WTC11 (cell line): ENCODE results near the gene KIF5C. TPM values are rescaled to one million over a fixed set of nuclear protein-coding genes. Genes with fewer than 3 reads are reported as not detected.
A peak's percentile ranks its signal among the peaks of the same experiment; 100 is the strongest.

Experiments
- ATAC-seq: fragments of 200-7000 bp; cut with Tn5 transposase; 2 replicates; pipeline ENCODE4 v1.10.0; 2021; ENCODE audit warnings: mild to moderate bottlenecking, moderate library complexity
- CTCF ChIA-PET: fragments of 300-600 bp; sonication (Branson Sonifier 250); formaldehyde crosslinking; loops from one replicate; lab custom pipeline; 2021; ENCODE audit warnings: antibody characterized with exemption; lab: Charles Lee
- POLR2A ChIA-PET: fragments of 350-600 bp; sonication (Branson Sonifier 250); formaldehyde crosslinking; loops from one replicate; lab custom pipeline; 2021; ENCODE audit warnings: antibody characterized with exemption; lab: Charles Lee
- DNase-seq: peaks from one replicate; pipeline ENCODE4 v3.0.0; 2021; ENCODE audit warnings: low spot score
- H3K27ac Mint-ChIP-seq: 2 replicates; pipeline ENCODE4 v1.8.0; 2021; ENCODE audit warnings: mixed read lengths
- H3K27me3 Mint-ChIP-seq: 2 replicates; pipeline ENCODE4 v1.8.0; 2021; ENCODE audit warnings: low read depth, mild to moderate bottlenecking, moderate library complexity, mixed read lengths
- H3K36me3 Mint-ChIP-seq: 2 replicates; pipeline ENCODE4 v1.8.0; 2021; ENCODE audit warnings: mixed read lengths
- H3K4me1 Mint-ChIP-seq: 2 replicates; pipeline ENCODE4 v1.8.0; 2022; ENCODE audit warnings: mixed read lengths
- H3K4me3 Mint-ChIP-seq: 2 replicates; pipeline ENCODE4 v1.8.0; 2021; ENCODE audit warnings: mild to moderate bottlenecking, moderate library complexity, mixed read lengths
- H3K9me3 Mint-ChIP-seq: 2 replicates; pipeline ENCODE4 v1.8.0; 2021; ENCODE audit warnings: mixed read lengths
- ATF1 ChIP-seq: sonication (generic); formaldehyde crosslinking; IDR thresholded peaks from 2 replicates; pipeline ENCODE4 v1.8.1; 2023; ENCODE audit warnings: mild to moderate bottlenecking, moderate library complexity, missing genetic modification reagents
- CDX4 ChIP-seq: fragments of 250-450 bp; sonication (Bioruptor Pico); IDR thresholded peaks from 2 replicates; pipeline ENCODE4 v1.9.0; 2021; ENCODE audit warnings: moderate library complexity, mild to moderate bottlenecking, inconsistent platforms, borderline replicate concordance
- CREM ChIP-seq: sonication (generic); formaldehyde crosslinking; IDR thresholded peaks from 2 replicates; pipeline ENCODE4 v1.8.1; 2022; ENCODE audit warnings: mild to moderate bottlenecking, missing genetic modification reagents, moderate library complexity
- ELF4 ChIP-seq: sonication (generic); formaldehyde crosslinking; IDR thresholded peaks from 2 replicates; pipeline ENCODE4 v1.8.1; 2022; ENCODE audit warnings: low read depth, mild to moderate bottlenecking, moderate library complexity, missing genetic modification reagents
- MLX ChIP-seq: sonication (generic); formaldehyde crosslinking; IDR thresholded peaks from 2 replicates; pipeline ENCODE4 v1.8.1; 2023; ENCODE audit warnings: mild to moderate bottlenecking, missing genetic modification reagents, moderate library complexity
- RELA ChIP-seq: sonication (generic); formaldehyde crosslinking; IDR thresholded peaks from 2 replicates; pipeline ENCODE4 v1.8.1; 2022; ENCODE audit warnings: missing genetic modification reagents, mild to moderate bottlenecking, borderline replicate concordance
- ZNF232 ChIP-seq: sonication (generic); formaldehyde crosslinking; IDR thresholded peaks from 2 replicates; pipeline ENCODE4 v1.8.0; 2022; ENCODE audit warnings: mild to moderate bottlenecking, missing genetic modification reagents
- total RNA-seq: library from RNA; stranded (reverse); gene quantifications from 3 replicates; pipeline ENCODE4 v1.2.3, GENCODE V29; 2021
- TF ChIP-seq, protein P1 (sequence below): fragments of 250-450 bp; sonication (Bioruptor Pico); IDR thresholded peaks from 2 replicates; pipeline ENCODE4 v1.9.0; 2021; ENCODE audit warnings: mild to moderate bottlenecking
- TF ChIP-seq, protein P2 (sequence below): sonication (generic); formaldehyde crosslinking; IDR thresholded peaks from 2 replicates; pipeline ENCODE4 v1.8.1; 2023; ENCODE audit warnings: mild to moderate bottlenecking, missing genetic modification reagents, borderline replicate concordance
- TF ChIP-seq, protein P3 (sequence below): sonication (generic); formaldehyde crosslinking; conservative IDR thresholded peaks from 2 replicates; pipeline ENCODE4 v1.8.1; 2022; ENCODE audit warnings: mild to moderate bottlenecking, missing genetic modification reagents

The KIF5C gene
- total RNA-seq, 1 experiment from 2014 or later = 73.5 TPM

- Mint-ChIP-seq H3K4me3 (no peak overlapping the region), H3K9me3 (peaks cover 5% of the 10 kb centered on the region; the same call in 1 of the 2 replicates), H3K36me3 (no peaks in the 10 kb centered on the region), H3K27ac (no peak overlapping the region), H3K27me3 (no peaks in the 10 kb centered on the region), H3K4me1 (peaks cover 16% of the 10 kb centered on the region)
- POLR2A ChIA-PET = no interaction called here
- DNase-seq = no peak
- TF ChIP-seq, protein P1, sequence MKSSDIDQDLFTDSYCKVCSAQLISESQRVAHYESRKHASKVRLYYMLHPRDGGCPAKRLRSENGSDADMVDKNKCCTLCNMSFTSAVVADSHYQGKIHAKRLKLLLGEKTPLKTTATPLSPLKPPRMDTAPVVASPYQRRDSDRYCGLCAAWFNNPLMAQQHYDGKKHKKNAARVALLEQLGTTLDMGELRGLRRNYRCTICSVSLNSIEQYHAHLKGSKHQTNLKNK (CRISPR knock-in tag) = no peak
- 0 out of 2 replicates have a peak, but pooled peaks have one; percentile 34 for TF ChIP-seq CDX4 (CRISPR knock-in tag)
- TF ChIP-seq, protein P2, sequence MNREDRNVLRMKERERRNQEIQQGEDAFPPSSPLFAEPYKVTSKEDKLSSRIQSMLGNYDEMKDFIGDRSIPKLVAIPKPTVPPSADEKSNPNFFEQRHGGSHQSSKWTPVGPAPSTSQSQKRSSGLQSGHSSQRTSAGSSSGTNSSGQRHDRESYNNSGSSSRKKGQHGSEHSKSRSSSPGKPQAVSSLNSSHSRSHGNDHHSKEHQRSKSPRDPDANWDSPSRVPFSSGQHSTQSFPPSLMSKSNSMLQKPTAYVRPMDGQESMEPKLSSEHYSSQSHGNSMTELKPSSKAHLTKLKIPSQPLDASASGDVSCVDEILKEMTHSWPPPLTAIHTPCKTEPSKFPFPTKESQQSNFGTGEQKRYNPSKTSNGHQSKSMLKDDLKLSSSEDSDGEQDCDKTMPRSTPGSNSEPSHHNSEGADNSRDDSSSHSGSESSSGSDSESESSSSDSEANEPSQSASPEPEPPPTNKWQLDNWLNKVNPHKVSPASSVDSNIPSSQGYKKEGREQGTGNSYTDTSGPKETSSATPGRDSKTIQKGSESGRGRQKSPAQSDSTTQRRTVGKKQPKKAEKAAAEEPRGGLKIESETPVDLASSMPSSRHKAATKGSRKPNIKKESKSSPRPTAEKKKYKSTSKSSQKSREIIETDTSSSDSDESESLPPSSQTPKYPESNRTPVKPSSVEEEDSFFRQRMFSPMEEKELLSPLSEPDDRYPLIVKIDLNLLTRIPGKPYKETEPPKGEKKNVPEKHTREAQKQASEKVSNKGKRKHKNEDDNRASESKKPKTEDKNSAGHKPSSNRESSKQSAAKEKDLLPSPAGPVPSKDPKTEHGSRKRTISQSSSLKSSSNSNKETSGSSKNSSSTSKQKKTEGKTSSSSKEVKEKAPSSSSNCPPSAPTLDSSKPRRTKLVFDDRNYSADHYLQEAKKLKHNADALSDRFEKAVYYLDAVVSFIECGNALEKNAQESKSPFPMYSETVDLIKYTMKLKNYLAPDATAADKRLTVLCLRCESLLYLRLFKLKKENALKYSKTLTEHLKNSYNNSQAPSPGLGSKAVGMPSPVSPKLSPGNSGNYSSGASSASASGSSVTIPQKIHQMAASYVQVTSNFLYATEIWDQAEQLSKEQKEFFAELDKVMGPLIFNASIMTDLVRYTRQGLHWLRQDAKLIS (CRISPR knock-in tag) = no peak
- no peak for ATAC-seq
- CTCF ChIA-PET = interaction anchor here (1.5 kb wide), 1 partner anchor 47 kb away, joined by 4 read pairs; no protein-coding TSS in a partner anchor
These were observed 189.4 kb downstream of the KIF5C start for GRCh38 chr2:149064365-149064841.

DNA sequence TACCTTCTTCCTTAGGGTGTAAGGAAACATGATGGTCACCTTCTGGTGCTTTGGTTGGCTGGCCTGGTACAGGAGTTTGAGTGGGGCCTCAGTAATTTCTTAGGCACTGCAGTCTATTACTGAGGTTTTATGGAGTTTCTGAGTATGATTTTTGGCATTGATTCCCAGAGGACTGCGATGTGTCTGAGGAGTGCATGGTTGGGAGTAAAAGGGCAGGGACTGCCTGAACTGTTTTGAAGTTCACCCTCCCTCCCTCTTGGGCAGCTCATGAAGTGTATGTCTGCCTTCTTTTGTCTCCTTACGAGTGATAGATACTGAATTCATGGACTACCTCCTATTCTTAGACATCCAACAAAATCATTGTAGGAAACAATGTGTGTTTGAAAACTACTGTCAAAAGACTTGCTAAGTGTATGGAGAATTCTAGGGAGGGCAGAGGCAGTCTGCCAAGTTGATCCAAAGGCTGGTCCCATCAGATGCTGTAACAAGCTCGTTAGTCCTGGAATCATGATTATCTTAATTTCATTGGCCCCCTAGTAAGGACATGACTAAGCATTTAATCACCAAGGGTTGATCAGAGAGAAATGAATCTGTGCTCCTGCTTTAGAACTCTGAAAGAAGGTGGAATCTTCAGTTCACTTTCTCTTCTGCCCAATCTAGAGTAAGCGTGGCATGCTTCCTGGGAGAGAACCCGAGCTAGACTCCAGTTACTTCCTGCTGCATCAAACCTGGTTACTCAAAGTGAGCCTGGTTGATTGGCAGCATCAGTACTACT lies 190.0 kb downstream of the KIF5C start:
- ChIA-PET CTCF (interaction anchor here (1.0 to 1.5 kb wide), 2 partner anchors 24 to 48 kb away, joined by 3 to 4 read pairs; no protein-coding TSS in a partner anchor), POLR2A (no interaction called here)
- no peak overlapping the region for H3K4me3 Mint-ChIP-seq
- H3K9me3 Mint-ChIP-seq = peaks cover 5% of the 10 kb centered on the region; the same call in 1 of the 2 replicates
- H3K27me3 Mint-ChIP-seq = no peaks in the 10 kb centered on the region
- no peak for ATAC-seq
- no peak overlapping the region for H3K27ac Mint-ChIP-seq
- H3K4me1 Mint-ChIP-seq = peaks cover 13% of the 10 kb centered on the region
- no peaks in the 10 kb centered on the region for H3K36me3 Mint-ChIP-seq
- TF ChIP-seq ATF1 (CRISPR knock-in tag) = no peak
- TF ChIP-seq MLX = no peak
- no peak for TF ChIP-seq RELA
- TF ChIP-seq ZNF232 (CRISPR knock-in tag) = no peak
- TF ChIP-seq ELF4 (CRISPR knock-in tag) = no peak
- no peak for TF ChIP-seq CREM
- TF ChIP-seq, all 79 proteins: peak for 0
- no peak for DNase-seq

DNA sequence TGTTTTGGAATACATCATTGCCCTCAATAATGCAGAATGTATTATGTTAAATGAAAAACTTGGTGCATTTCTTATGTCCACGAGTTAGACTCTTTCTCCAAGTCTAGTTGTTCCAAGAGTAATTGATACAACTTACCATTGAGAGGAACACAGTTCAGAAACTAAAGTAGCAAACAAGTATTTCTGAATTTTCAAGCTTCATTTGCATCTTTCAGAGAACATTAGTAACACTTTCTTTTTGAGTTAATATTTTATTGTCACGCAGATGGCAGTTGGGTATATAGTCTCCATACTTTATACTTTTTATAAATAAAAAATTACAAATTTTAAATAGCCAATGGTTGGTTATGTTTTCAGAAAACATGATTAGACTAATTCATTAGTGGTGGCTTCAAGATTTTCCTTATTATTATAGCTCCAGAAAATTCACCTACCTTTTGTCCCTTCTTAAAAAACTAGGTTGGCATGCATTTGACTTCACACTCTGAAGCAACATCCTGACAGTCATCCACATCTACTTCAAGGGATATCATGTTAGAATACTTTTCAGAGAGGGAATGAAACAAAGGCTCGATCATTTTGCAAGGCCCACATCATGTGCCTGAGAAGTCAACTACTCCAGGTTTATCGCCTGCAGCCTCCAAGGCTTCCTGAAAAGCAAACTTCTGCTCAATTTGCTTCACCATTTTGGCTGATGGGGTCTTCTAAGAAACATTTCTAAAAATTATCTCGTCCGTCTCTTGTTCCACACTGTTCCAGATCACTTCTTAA lies 193.4 kb downstream of the KIF5C start:
- Mint-ChIP-seq H3K9me3 (peaks cover 5% of the 10 kb centered on the region; the same call in 1 of the 2 replicates), H3K27ac (no peak overlapping the region), H3K4me1 (peaks cover 15% of the 10 kb centered on the region), H3K27me3 (no peaks in the 10 kb centered on the region), H3K36me3 (no peaks in the 10 kb centered on the region), H3K4me3 (no peak overlapping the region)
- POLR2A ChIA-PET = no interaction called here
- no peak for ATAC-seq
- TF ChIP-seq, protein P3, sequence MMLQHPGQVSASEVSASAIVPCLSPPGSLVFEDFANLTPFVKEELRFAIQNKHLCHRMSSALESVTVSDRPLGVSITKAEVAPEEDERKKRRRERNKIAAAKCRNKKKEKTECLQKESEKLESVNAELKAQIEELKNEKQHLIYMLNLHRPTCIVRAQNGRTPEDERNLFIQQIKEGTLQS (CRISPR knock-in tag) = no peak
- CTCF ChIA-PET = interaction anchor here (1.0 to 1.2 kb wide), 2 partner anchors 11 to 51 kb away, joined by 3 read pairs; no protein-coding TSS in a partner anchor
- DNase-seq = no peak
